Vagina (tissue), 2 donors: ENCODE results near the gene GPR27. TPM values are rescaled to one million over a fixed set of nuclear protein-coding genes. Genes with fewer than 3 reads are reported as not detected.
A peak's percentile ranks its signal among the peaks of the same experiment; 100 is the strongest.

Source experiments
- DNase-seq, 2 donors: peaks; one replicate each; pipeline ENCODE4 v3.0.0-alpha.2; 2017; ENCODE audit errors: extremely low spot score in 2 of 2
- H3K27ac ChIP-seq: fragments of 200-600 bp; sonication (generic); one replicate; pipeline ENCODE4 v1.5.1; 2019
- H3K27me3 ChIP-seq: fragments of 200-600 bp; sonication (generic); one replicate; pipeline ENCODE4 v1.5.1; 2019
- H3K36me3 ChIP-seq, 2 donors: fragments of 200-600 bp; sonication (generic); one replicate each; pipeline ENCODE4 v1.5.1; 2017 to 2019
- H3K4me1 ChIP-seq: fragments of 200-600 bp; sonication (generic); one replicate; pipeline ENCODE4 v1.5.1; 2019
- H3K4me3 ChIP-seq, 2 donors: fragments of 200-600 bp; sonication (generic); 1 replicate in 1 of 2; 2 replicates in 1 of 2; pipeline ENCODE4 v1.5.1; 2016 to 2019
- H3K9me3 ChIP-seq: fragments of 200-600 bp; sonication (generic); one replicate; pipeline ENCODE4 v1.5.1; 2019
- CTCF ChIP-seq, 3 experiments: fragments of 450-650 bp in 2 of 3; fragments of 200-600 bp in 1 of 3; sonication (generic) in 1 of 3; IDR thresholded peaks; one replicate each; pipeline ENCODE4 v1.5.1; 2017 to 2019; ENCODE audit warnings: antibody characterized with exemption in 3 of 3, mild to moderate bottlenecking in 2 of 3, moderate library complexity in 2 of 3
- POLR2A ChIP-seq, 2 donors: fragments of 450-650 bp; IDR thresholded peaks; one replicate each; pipeline ENCODE4 v1.6.1; 2017; ENCODE audit warnings: antibody characterized with exemption in 2 of 2, mild to moderate bottlenecking in 2 of 2, moderate library complexity in 2 of 2
- POLR2AphosphoS5 ChIP-seq, 2 donors: sonication (generic); formaldehyde crosslinking; IDR thresholded peaks; one replicate each; pipeline ENCODE4 v1.9.0; 2017; ENCODE audit warnings: antibody characterized with exemption in 2 of 2, mild to moderate bottlenecking in 2 of 2, low read depth in 1 of 2; ENCODE audit not compliant: insufficient read depth in 1 of 2
- intact Hi-C: fragments of 100-400 bp; cut with DNase I; formaldehyde crosslinking; loops from one replicate; pipeline ENCODE4 v1.15.1; 2023
- total RNA-seq: library from RNA; depleted of rRNA; stranded (reverse); fragments of >200 nt; gene quantifications from one replicate; pipeline ENCODE4 v1.2.3, GENCODE V29; 2016

Gene GPR27
- total RNA-seq, result 1.2 TPM

- Histone ChIP-seq H3K27ac (no peak within 1 kb of the TSS), H3K4me1 (peaks cover 12% of the 10 kb centered on the region), H3K9me3 (no peaks in the 10 kb centered on the region), H3K4me3 (peak within 1 kb of the TSS; percentile 35 to 74), H3K27me3 (peaks cover 5% of the 10 kb centered on the region), H3K36me3 (no peaks in the 10 kb centered on the region)
- intact Hi-C loops, result no loop called here
- TF ChIP-seq POLR2A (IDR thresholded peaks at IDR 0.05) (no peak), POLR2AphosphoS5 (IDR thresholded peaks at IDR 0.05; ENCODE audit: insufficient read depth in 1 of 2, low read depth in 1 of 2) (no peak), CTCF (IDR thresholded peaks at IDR 0.05) (no peak)
- no peak for DNase-seq
These were observed at the start of gene GPR27 for GRCh38 chr3:71753701-71754609. Gene GPR27 (plus strand): TSS chr3:71753855. CDS start chr3:71754050, 195 bp downstream.

- H3K9me3 ChIP-seq, result no peaks in the 10 kb centered on the region
- H3K4me3 ChIP-seq, result no peak overlapping the region
- TF ChIP-seq POLR2AphosphoS5 (IDR thresholded peaks at IDR 0.05; ENCODE audit: insufficient read depth in 1 of 2, low read depth in 1 of 2) (no peak), CTCF (IDR thresholded peaks at IDR 0.05) (no peak), POLR2A (IDR thresholded peaks at IDR 0.05) (no peak)
- H3K27me3 ChIP-seq, result no peaks in the 10 kb centered on the region
- peaks cover 8% of the 10 kb centered on the region for H3K4me1 ChIP-seq
- DNase-seq, result no peak
- no peak overlapping the region for H3K27ac ChIP-seq
- peaks cover 0 to 7% of the 10 kb centered on the region in 2 donors for H3K36me3 ChIP-seq
- intact Hi-C loops, result no loop called here
These were observed 48.7 kb upstream of the GPR27 start for GRCh38 chr3:71704915-71705314.

GRCh38 chr3:71705681-71706080 lies 48.0 kb upstream of the GPR27 start:
- H3K4me1 ChIP-seq, result peaks cover 8% of the 10 kb centered on the region
- H3K9me3 ChIP-seq, result no peaks in the 10 kb centered on the region
- DNase-seq, result no peak
- intact Hi-C loops, result no loop called here
- H3K27me3 ChIP-seq, result no peaks in the 10 kb centered on the region
- peaks cover 0 to 7% of the 10 kb centered on the region in 2 donors for H3K36me3 ChIP-seq
- no peak overlapping the region for H3K4me3 ChIP-seq
- TF ChIP-seq POLR2A (IDR thresholded peaks at IDR 0.05), result no peak
- no peak for TF ChIP-seq CTCF (IDR thresholded peaks at IDR 0.05)
- no peak for TF ChIP-seq POLR2AphosphoS5 (IDR thresholded peaks at IDR 0.05; ENCODE audit: insufficient read depth in 1 of 2, low read depth in 1 of 2)
- no peak overlapping the region for H3K27ac ChIP-seq

GRCh38 chr3:71707595-71707994 lies 46.1 kb upstream of the GPR27 start:
- Histone ChIP-seq H3K4me1 (peaks cover 12% of the 10 kb centered on the region), H3K27ac (no peak overlapping the region), H3K4me3 (no peak overlapping the region), H3K36me3 (peaks cover 0 to 7% of the 10 kb centered on the region in 2 donors), H3K27me3 (no peaks in the 10 kb centered on the region), H3K9me3 (no peaks in the 10 kb centered on the region)
- intact Hi-C loops, result no loop called here
- TF ChIP-seq POLR2AphosphoS5 (IDR thresholded peaks at IDR 0.05; ENCODE audit: insufficient read depth in 1 of 2, low read depth in 1 of 2) (no peak), CTCF (IDR thresholded peaks at IDR 0.05) (no peak), POLR2A (IDR thresholded peaks at IDR 0.05) (no peak)
- DNase-seq, result no peak
